Chondrocyte (in vitro differentiated cells): ENCODE data around the gene RFPL1. TPM values are rescaled to one million over a fixed set of nuclear protein-coding genes. Genes with fewer than 3 reads are reported as not detected.

Experiments
- DNase-seq: peaks from one replicate; pipeline ENCODE4 v3.0.0; 2021; ENCODE audit warnings: mixed read lengths, low spot score
- H3K27ac Mint-ChIP-seq: one replicate; pipeline ENCODE4 v1.8.0; 2021; ENCODE audit warnings: mild to moderate bottlenecking, moderate library complexity, mixed read lengths; ENCODE audit not compliant: unreplicated experiment
- H3K27me3 Mint-ChIP-seq: 2 replicates; pipeline ENCODE4 v1.8.0; 2021; ENCODE audit warnings: low read depth, mixed read lengths
- H3K36me3 Mint-ChIP-seq: 2 replicates; pipeline ENCODE4 v1.8.0; 2021; ENCODE audit warnings: low read depth, mixed read lengths
- H3K4me1 Mint-ChIP-seq: 2 replicates; pipeline ENCODE4 v1.8.0; 2021; ENCODE audit warnings: low read depth, mild to moderate bottlenecking, mixed read lengths
- H3K4me3 Mint-ChIP-seq: one replicate; pipeline ENCODE4 v1.8.0; 2021; ENCODE audit warnings: mild to moderate bottlenecking, moderate library complexity, mixed read lengths; ENCODE audit not compliant: unreplicated experiment
- H3K9me3 Mint-ChIP-seq: 2 replicates; pipeline ENCODE4 v1.8.0; 2021; ENCODE audit warnings: low read depth, mixed read lengths
- CTCF ChIP-seq: fragments of 200-600 bp; sonication (generic); IDR thresholded peaks from 2 replicates; pipeline ENCODE4 v1.5.0; 2021; ENCODE audit warnings: antibody characterized with exemption, mild to moderate bottlenecking, moderate library complexity
- total RNA-seq: library from RNA; stranded (reverse); gene quantifications from 3 replicates; pipeline ENCODE4 v1.2.1, GENCODE V29; 2021

Gene RFPL1
- total RNA-seq, 1 donor from 2014 or later, result not detected

GRCh38 chr22:29433856-29434255 is 4.5 kb upstream of the RFPL1 start:
- no peaks in the 10 kb centered on the region for H3K9me3 Mint-ChIP-seq
- peaks cover 28% of the 10 kb centered on the region for H3K27me3 Mint-ChIP-seq
- no peak for DNase-seq
- TF ChIP-seq CTCF, result no peak
- no peak overlapping the region for H3K27ac Mint-ChIP-seq
- no peaks in the 10 kb centered on the region for H3K36me3 Mint-ChIP-seq
- H3K4me1 Mint-ChIP-seq, result peaks cover 9% of the 10 kb centered on the region
- H3K4me3 Mint-ChIP-seq, result no peak overlapping the region

GRCh38 chr22:29434288-29434687 is 4.1 kb upstream of the RFPL1 start:
- Mint-ChIP-seq H3K36me3 (no peaks in the 10 kb centered on the region), H3K9me3 (no peaks in the 10 kb centered on the region), H3K27me3 (peaks cover 25% of the 10 kb centered on the region), H3K4me3 (no peak overlapping the region), H3K27ac (no peak overlapping the region), H3K4me1 (peaks cover 9% of the 10 kb centered on the region)
- no peak for DNase-seq
- no peak for TF ChIP-seq CTCF

- DNase-seq, result no peak
- no peak overlapping the region for H3K27ac Mint-ChIP-seq
- TF ChIP-seq CTCF, result no peak
- H3K9me3 Mint-ChIP-seq, result no peaks in the 10 kb centered on the region
- no peak overlapping the region for H3K4me3 Mint-ChIP-seq
- H3K36me3 Mint-ChIP-seq, result no peaks in the 10 kb centered on the region
- peaks cover 21% of the 10 kb centered on the region for H3K27me3 Mint-ChIP-seq
- H3K4me1 Mint-ChIP-seq, result peaks cover 9% of the 10 kb centered on the region
These were observed 2.9 kb upstream of the RFPL1 start for GRCh38 chr22:29435236-29436136.

GRCh38 chr22:29442976-29443375 is 4.6 kb downstream of the RFPL1 start:
- Mint-ChIP-seq H3K27ac (peak overlapping the region; percentile 60), H3K36me3 (no peaks in the 10 kb centered on the region), H3K27me3 (no peaks in the 10 kb centered on the region), H3K4me3 (no peak overlapping the region), H3K4me1 (peaks cover 20% of the 10 kb centered on the region), H3K9me3 (no peaks in the 10 kb centered on the region)
- no peak for DNase-seq
- no peak for TF ChIP-seq CTCF

- Mint-ChIP-seq H3K27ac (peak overlapping the region; percentile 60), H3K4me3 (no peak overlapping the region), H3K9me3 (no peaks in the 10 kb centered on the region), H3K4me1 (peaks cover 20% of the 10 kb centered on the region), H3K27me3 (no peaks in the 10 kb centered on the region), H3K36me3 (no peaks in the 10 kb centered on the region)
- no peak for TF ChIP-seq CTCF
- DNase-seq, result no peak
These were observed 5.1 kb downstream of the RFPL1 start for GRCh38 chr22:29443452-29443851.
